GM19467 (cell line): ENCODE data around the gene CA10.

Experiments
- ATAC-seq: cut with Tn5 transposase; IDR thresholded peaks from one replicate; pipeline ENCODE4 v1.9.1; 2021; ENCODE audit warnings: mild to moderate bottlenecking, moderate library complexity; ENCODE audit not compliant: unreplicated experiment

Gene CA10

GRCh38 chr17:51734976-51735375, 423.5 kb downstream of the CA10 start:
- ATAC-seq: no peak

GRCh38 chr17:51734462-51734861, 424.1 kb downstream of the CA10 start:
- no peak for ATAC-seq

DNA sequence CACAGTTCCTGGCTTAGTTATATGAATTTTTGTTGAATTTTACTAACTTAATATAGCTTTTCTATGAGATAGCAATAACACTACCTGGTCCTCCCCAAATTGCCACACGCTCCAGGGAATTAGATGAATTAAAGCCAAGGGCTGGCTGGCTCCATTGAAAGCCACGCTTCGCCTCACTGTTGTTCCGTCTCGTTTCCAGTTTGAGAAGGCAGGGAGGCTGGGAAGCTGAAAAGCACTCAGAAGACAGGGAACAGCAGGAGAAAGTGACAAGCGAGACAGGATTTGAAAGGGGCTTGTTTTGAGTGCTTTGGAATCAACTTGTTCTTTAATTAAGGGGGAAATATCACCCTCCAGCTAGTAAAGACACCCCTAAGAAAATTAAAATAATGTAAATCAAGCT, 425.3 kb downstream of the CA10 start:
- no peak for ATAC-seq

- no peak for ATAC-seq
Measured at GRCh38 chr17:51731941-51732722, 426.4 kb downstream of the CA10 start.

DNA sequence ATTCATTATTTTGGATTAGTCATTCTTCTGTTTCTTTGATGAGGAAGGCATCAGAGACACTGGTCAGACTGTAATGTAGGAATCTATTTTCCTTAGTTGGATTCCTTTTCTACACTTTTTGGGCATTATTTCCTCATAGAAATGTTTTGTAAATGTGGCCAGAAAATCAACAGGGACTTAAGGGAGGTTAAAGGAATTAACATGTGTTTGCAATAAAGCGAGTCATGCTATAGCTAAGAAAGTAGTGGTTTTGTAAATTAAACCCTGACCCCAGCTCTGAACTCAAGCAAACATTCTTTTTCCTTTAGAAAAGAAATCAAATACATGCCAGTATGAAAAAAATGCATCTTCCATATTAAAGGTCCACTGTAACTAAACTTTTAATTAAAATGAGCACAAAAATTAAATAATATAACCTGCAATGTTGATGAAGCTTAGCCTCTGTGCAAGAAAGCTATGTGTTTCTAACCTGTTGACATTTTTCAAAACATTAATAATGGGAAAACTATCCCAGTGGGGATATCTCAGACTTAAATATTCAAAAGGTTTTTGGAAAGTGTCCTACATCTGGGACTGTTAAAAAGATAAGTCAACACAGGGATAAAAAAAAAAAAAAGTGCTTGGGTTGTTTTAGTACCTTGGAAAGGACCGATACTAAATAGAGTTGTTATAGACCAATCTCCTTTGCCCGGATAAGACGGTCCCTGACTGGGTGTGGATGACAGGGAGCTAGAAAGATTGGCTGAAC, 428.0 kb downstream of the CA10 start:
- ATAC-seq: no peak

- no peak for ATAC-seq
Measured at GRCh38 chr17:51725185-51725584, 433.3 kb downstream of the CA10 start.

DNA sequence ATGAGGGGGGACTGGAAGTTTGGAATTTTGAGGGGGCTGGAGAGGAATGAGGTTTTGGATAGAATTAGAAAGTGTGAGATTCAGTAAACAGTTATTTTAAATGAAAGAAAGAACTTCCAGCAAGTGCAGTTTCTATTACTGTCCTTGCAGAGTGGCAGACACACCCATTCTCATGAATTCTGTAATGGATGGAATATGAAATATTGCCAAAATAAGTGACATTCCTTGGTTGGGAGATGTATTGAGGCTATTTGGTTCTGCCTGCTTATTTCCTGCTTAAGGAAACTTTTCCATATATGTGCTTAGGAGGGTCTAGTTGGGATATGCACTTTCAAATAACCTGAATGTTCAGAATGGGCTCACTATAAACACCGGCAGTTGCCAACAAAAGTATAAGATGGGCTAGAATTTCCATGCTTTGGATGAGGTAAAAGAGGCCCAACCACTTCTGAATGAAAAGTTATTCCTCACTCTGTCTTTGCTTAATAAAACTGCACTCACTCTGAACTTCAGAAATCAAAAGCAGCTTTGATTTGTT, 434.4 kb downstream of the CA10 start:
- ATAC-seq: no peak

GRCh38 chr17:51722994-51723393, 435.5 kb downstream of the CA10 start:
- no peak for ATAC-seq

DNA sequence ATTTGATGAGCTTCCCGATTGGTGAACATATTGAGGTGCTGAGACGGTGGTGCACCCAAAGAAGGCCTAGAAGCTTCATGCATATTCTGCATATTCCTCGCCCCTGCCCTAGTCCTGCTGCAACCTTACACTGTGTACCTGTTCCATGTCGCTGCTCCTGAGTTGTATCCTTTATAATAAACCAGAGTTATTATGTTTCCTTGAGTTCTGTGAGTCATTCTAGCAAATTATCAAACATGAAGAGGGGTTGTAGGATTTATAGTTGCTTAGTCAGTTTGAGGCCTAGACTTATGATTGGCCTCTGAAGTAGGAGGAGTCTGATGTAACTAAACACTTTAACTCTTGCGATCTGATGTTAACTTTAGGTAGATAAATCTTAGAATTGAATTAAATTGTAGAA, 436.8 kb downstream of the CA10 start:
- no peak for ATAC-seq

DNA sequence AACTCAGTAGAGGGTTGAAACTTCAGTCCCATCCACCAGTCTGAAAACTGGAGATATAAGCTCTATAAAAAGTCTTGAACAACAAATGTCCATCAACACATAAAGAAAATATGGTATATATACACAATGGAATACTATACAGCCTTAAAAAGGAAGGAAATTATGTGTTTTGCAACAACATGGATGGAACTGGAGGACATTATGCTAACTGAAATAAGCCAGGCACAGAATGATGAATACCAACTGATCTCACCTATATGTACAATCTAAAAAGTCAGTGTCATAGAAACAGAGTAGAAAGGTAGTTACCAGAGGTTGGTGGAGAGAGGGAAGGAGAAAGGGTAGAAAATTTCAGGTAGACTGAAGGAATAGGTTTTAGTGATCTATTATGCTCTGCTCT, 438.1 kb downstream of the CA10 start:
- ATAC-seq: no peak

DNA sequence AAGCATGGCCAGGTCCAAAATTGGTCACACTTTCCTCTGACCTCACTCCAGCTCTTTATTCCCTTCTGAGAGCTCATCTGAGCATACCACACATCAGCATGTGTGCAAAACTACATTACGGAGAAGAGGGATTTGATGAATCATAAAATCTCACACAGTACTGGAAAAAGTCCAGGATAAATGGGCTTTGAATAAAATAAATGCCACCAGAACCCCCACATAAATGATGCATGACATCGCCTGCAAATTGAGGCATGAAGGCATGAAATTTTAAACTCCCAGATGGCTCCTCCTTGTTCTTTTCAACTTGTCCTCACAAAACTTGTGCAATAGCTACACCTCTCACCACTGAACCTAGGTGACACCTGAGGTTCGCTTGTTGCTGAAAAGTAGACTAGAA, 439.5 kb downstream of the CA10 start:
- ATAC-seq: no peak

DNA sequence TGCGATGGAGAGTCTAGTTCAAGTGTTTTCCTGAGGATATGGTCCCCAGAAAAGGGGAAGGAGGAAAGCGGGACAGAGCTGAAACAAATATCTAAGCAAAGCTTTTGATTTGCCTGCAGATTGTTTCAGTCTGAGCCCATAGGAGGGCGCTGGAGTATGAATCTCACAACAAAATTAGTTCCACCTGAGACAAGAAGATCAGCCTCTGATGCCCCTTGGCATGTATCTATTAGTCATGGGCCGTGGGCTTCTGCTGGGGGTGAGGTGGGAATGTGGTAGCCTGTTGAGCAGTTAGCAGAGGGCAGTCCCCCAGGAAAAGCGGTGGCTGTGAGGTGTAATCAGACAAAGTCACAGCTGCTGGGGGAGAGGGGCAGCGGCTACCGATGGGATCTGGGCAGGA, 446.9 kb downstream of the CA10 start:
- no peak for ATAC-seq

DNA sequence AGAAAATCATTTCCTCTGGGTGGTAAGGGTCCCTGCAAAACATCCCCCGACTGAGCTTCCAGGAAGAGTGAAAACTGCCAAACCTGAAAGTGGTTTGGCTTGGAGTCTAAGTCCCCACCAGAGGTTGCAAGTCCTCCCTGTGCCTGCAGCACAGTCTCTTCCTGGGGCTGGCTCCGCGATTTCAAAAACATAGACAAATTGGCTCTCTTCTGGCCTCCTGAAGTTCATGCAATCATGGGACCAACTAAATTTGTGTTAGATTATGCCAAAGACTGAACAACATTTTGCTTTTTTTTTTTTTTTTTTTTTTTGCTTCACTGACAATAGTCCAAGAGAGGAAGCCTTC, 447.9 kb downstream of the CA10 start:
- ATAC-seq: no peak

DNA sequence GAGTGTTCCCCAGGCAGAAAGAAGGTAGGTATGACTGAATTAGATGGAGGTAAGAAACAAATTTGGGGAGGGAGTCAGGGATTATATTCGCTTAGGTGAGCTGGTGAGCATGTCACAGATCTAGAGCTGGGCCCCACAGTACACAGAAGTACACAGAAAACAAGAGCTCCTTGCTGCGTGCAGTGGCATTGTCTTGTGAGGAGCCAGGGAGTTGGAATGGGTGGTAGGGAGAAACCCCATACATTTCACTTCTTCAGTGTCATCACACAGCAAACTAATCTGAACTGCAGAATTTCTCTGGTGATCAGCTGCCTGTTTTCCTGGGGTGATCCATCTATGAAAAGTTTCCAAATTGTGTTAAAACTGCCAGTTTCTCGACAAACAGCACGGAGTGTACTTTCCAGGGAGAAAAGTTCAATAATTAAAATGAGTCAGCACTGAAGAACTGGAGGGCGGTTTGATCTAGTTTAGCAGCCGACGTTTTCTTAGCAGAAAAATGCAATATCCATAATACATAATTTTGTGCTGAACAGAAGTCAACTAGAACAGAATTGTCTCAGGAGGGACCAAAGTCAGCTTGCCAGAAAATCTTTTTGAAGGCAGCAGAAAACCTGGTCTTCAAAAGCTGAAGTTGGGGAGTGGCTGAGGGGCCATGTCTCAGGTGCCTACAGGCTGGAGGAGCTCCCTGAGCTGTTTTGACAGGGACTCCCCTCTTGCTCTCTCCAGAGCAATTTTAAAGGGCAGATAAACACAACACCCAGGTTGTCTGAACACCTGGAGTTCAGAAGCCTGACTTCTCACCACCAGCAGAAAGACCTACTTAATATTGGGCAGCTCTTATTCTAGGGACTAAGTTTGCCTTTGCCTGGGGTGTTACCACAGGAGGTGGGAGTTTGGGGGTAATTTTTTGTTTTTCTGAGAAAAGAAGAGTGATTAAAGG, 448.6 kb downstream of the CA10 start:
- ATAC-seq: no peak

DNA sequence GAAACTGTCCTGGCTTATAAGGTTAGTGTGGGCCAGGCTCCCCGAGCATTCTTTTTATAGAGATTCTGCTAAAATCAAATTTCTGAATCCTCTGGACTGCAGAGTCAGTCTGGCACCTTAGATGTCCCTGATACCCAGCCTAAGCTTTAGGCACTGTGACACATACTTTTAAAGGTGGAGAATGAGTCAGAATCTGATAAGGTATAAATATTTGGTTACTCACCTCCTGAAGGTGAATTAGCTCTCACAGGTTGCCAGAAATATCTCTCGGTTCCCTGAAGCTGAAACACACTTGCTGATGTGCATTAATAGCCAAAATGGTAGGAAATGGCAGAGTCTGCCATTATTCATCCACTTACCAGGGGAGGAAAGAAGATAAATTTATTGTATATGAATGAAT, 451.3 kb downstream of the CA10 start:
- no peak for ATAC-seq

- no peak for ATAC-seq
Measured at GRCh38 chr17:51706093-51706492, 452.4 kb downstream of the CA10 start.

- ATAC-seq: no peak
Measured at GRCh38 chr17:51703361-51704341, 454.9 kb downstream of the CA10 start.

DNA sequence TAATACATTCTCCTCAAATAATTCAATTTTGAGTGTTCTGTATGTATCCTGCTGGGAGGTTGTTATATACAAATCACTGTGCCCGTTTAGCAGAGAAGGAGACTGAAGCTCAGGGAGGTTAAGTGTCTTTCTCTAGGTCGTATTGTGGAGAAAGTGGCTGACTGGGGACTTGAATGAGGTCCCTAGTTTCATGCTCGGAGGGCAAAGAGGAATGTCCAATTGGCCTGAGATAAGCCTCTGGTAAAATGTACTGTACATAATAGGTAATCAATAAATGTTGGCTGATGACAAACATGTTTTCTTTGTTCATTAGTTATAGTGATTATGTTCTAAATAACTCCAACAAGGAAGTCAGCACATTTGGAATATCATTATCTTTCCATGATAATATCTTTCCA, 455.6 kb downstream of the CA10 start:
- no peak for ATAC-seq

DNA sequence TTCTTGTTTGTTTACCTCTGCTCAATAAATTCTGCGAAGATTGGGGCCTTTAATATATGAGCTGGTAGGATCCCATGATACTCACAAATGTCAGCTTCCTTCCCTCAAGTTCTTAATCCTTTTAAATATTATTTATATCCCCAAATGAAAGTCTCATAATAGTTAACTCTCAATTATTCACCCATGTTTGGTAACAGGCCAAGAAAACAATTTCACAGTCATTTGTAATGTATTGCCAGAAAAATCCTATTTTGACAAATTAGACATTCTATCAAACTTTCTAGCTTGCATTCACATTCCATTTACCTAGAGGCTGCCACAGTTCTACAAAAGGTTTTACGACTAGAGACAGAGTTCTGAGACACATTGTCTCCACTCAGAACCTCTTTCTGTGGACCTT, 457.0 kb downstream of the CA10 start:
- no peak for ATAC-seq
